T-cell (primary cell): ENCODE results near the gene CMTM6. TPM values are rescaled to one million over a fixed set of nuclear protein-coding genes. Genes with fewer than 3 reads are reported as not detected.

Experiments used
- ATAC-seq, 4 experiments: fragments of 200-7000 bp in 3 of 4; fragments of 150-1000 bp in 1 of 4; cut with Tn5 transposase; replicated peaks in 1 of 4; 1 replicate in 3 of 4; 2 replicates in 1 of 4; pipeline ENCODE4 v1.10.0; 2021; ENCODE audit warnings: moderate library complexity in 3 of 4, mild to moderate bottlenecking in 2 of 4, moderate number of reproducible peaks in 1 of 4
- CTCF ChIA-PET, 2 donors: fragments of 300-600 bp; sonication (Branson Sonifier 250); formaldehyde crosslinking; loops; one replicate each; lab custom pipeline; 2022; ENCODE audit warnings: antibody characterized with exemption in 2 of 2; lab: Charles Lee
- POLR2A ChIA-PET, 2 donors: fragments of 300-600 bp; sonication (Branson Sonifier 250); formaldehyde crosslinking; loops; one replicate each; lab custom pipeline; 2022; ENCODE audit warnings: antibody characterized with exemption in 2 of 2; lab: Charles Lee
- DNase-seq, 35 experiments: peaks; one replicate each; pipeline versions ENCODE4 v3.0.0 to v3.0.0-alpha.2; 2013 to 2023
- H3K27ac ChIP-seq: one replicate; pipeline ENCODE4 v1.5.1; 2013; ENCODE audit warnings: low read length
- H3K27me3 ChIP-seq, 2 experiments: replicated peaks in 1 of 2; 1 replicate in 1 of 2; 2 replicates in 1 of 2; pipeline versions ENCODE4 v1.6.1 to v1.7.0; 2013; ENCODE audit warnings: low read length in 1 of 2, mixed read lengths in 1 of 2; ENCODE audit not compliant: control insufficient read depth in 2 of 2, insufficient read depth in 2 of 2; ENCODE audit errors: extremely low read depth in 1 of 2
- H3K36me3 ChIP-seq, 2 donors: 1 replicate in 1 of 2; 2 replicates in 1 of 2; pipeline versions ENCODE4 v1.6.1 to v1.7.0; 2013; ENCODE audit warnings: low read length in 1 of 2; ENCODE audit not compliant: control insufficient read depth in 2 of 2, insufficient read depth in 1 of 2; ENCODE audit errors: extremely low read depth in 1 of 2
- H3K4me1 ChIP-seq, 2 experiments: 1 replicate in 1 of 2; 2 replicates in 1 of 2; pipeline versions ENCODE4 v1.6.1 to v1.7.0; 2013; ENCODE audit warnings: low read length in 2 of 2, mixed read lengths in 1 of 2; ENCODE audit not compliant: insufficient read depth in 2 of 2, control insufficient read depth in 1 of 2; ENCODE audit errors: extremely low read depth in 1 of 2
- H3K4me3 ChIP-seq, 2 donors: 1 replicate in 1 of 2; 2 replicates in 1 of 2; pipeline versions ENCODE4 v1.5.1 to v1.7.0; 2013; ENCODE audit warnings: mild to moderate bottlenecking in 2 of 2, low read length in 1 of 2, moderate library complexity in 1 of 2; ENCODE audit not compliant: control insufficient read depth in 1 of 2; ENCODE audit errors: extremely low read depth in 1 of 2
- H3K9me3 ChIP-seq: 2 replicates; pipeline ENCODE4 v1.7.0; 2013
- H3K27ac Mint-ChIP-seq, 2 donors: one replicate each; pipeline ENCODE4 v1.8.0; 2020 to 2021; ENCODE audit warnings: mild to moderate bottlenecking in 2 of 2, mixed read lengths in 2 of 2
- H3K27me3 Mint-ChIP-seq, 2 donors: one replicate each; pipeline ENCODE4 v1.8.0; 2021 to 2022; ENCODE audit warnings: mixed read lengths in 2 of 2
- H3K36me3 Mint-ChIP-seq: one replicate; pipeline ENCODE4 v1.8.0; 2021; ENCODE audit warnings: mixed read lengths
- H3K4me1 Mint-ChIP-seq, 3 donors: one replicate each; pipeline ENCODE4 v1.8.0; 2020 to 2022; ENCODE audit warnings: mixed read lengths in 3 of 3, mild to moderate bottlenecking in 1 of 3
- H3K4me3 Mint-ChIP-seq, 3 donors: one replicate each; pipeline ENCODE4 v1.8.0; 2020 to 2022; ENCODE audit warnings: mild to moderate bottlenecking in 3 of 3, mixed read lengths in 3 of 3, moderate library complexity in 3 of 3
- H3K9me3 Mint-ChIP-seq, 3 donors: one replicate each; pipeline ENCODE4 v1.8.0; 2020 to 2022; ENCODE audit warnings: mixed read lengths in 3 of 3
- WGBS: methylation state at CpG from one replicate; pipeline ENCODE4 v1.1.5; 2013; ENCODE audit warnings: missing lambda C conversion rate; ENCODE audit not compliant: insufficient coverage; 5-methylcytosine and 5-hydroxymethylcytosine counted together
- total RNA-seq, 35 experiments: library from RNA in 6 of 35; stranded (reverse) in 6 of 35; fragments of 120-200 nt in 1 of 35; gene quantifications; one replicate each; pipeline versions ENCODE4 v1.2.1 to v1.2.4 and lab custom pipeline; 2013 to 2026

CMTM6 gene
- total RNA-seq, 5 donors from 2014 or later (not counting 1 experiment from before 2014, with no cell fraction given) = 34.8 to 47.6 (median 40.4) TPM

DNA sequence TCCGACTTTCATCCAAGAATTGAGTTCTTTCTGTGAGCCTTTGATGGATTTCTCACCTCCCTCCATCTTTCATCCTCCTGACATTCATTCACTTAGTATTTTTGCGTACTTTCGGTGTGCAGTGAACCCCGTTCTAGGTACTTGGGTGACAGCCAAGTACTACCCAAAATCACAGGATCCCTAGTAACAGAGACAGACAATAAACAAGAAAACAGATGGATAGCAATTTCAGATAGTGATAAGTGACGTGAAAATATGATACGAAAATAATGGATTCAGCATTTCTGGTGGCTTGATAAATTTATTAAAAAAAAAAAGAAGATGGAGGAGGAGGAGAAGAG is 264 bp upstream of the CMTM6 start:
- 7% methylated on average over 2 of the region's 6 CpGs for WGBS

GRCh38 chr3:32501783-32502117 is 902 bp downstream of the CMTM6 start:
- H3K27me3 ChIP-seq = no peaks in the 10 kb centered on the region
- Mint-ChIP-seq H3K27ac (peak overlapping the region; percentile 93 to 96), H3K27me3 (no peaks in the 10 kb centered on the region), H3K9me3 (no peaks in the 10 kb centered on the region), H3K4me3 (peak overlapping the region; percentile 96 to 99 (median 99)), H3K36me3 (peaks cover 9% of the 10 kb centered on the region), H3K4me1 (peaks cover 43 to 51% (median 50%) of the 10 kb centered on the region in 3 donors)
- peaks cover 11 to 13% of the 10 kb centered on the region in 2 experiments for H3K4me1 ChIP-seq
- H3K27ac ChIP-seq = peak overlapping the region; percentile 95
- ATAC-seq (peak in 1 of 4 experiments; percentile 2), DNase-seq (no peak)
- peak overlapping the region; percentile 89 to 99 for H3K4me3 ChIP-seq
- no peaks in the 10 kb centered on the region for H3K9me3 ChIP-seq
- ChIA-PET POLR2A (interaction anchor here in 1 of 2 donors (0.7 to 1.5 kb wide), 6 partner anchors 9 to 589 kb away, joined by 3 to 16 read pairs (median 4); partner anchors contain the start of gene CNOT10), CTCF (interaction anchor here in 1 of 2 donors (1.4 kb wide), 1 partner anchor 127 kb away, joined by 5 read pairs; no protein-coding TSS in a partner anchor)
- 0% methylated on average over 1 of the region's 4 CpGs for WGBS
- H3K36me3 ChIP-seq = peaks cover 0 to 3% of the 10 kb centered on the region in 2 donors

More for the DNA sequence above, 264 bp upstream of the CMTM6 start:
- Histone ChIP-seq H3K9me3 (no peaks in the 10 kb centered on the region), H3K27me3 (no peaks in the 10 kb centered on the region), H3K36me3 (peaks cover 0 to 3% of the 10 kb centered on the region in 2 donors), H3K4me1 (peaks cover 11 to 13% of the 10 kb centered on the region in 2 experiments), H3K27ac (peak overlapping the region; percentile 95), H3K4me3 (peak overlapping the region; percentile 89 to 99)
- no peaks in the 10 kb centered on the region for H3K27me3 Mint-ChIP-seq
- H3K27ac Mint-ChIP-seq = peak overlapping the region; percentile 89 to 92
- H3K36me3 Mint-ChIP-seq = peaks cover 7% of the 10 kb centered on the region
- H3K9me3 Mint-ChIP-seq = no peaks in the 10 kb centered on the region
- ATAC-seq (peak in 3 of 4 experiments; percentile 3 to 19 (median 7)), DNase-seq (no peak)
- H3K4me3 Mint-ChIP-seq = peak overlapping the region; percentile 96 to 99 (median 99)
- peaks cover 37 to 46% (median 46%) of the 10 kb centered on the region in 3 donors for H3K4me1 Mint-ChIP-seq
- ChIA-PET CTCF (interaction anchor here in 1 of 2 donors (0.6 kb wide), 4 partner anchors 18 to 105 kb away, joined by 3 to 4 read pairs (median 4); no protein-coding TSS in a partner anchor), POLR2A (interaction anchor here in 1 of 2 donors (0.6 to 1.5 kb wide), 2 partner anchors 11 to 13 kb away, joined by 4 read pairs; no protein-coding TSS in a partner anchor)

- Mint-ChIP-seq H3K4me3 (peak overlapping the region; percentile 96 to 99 (median 99)), H3K27me3 (no peaks in the 10 kb centered on the region), H3K27ac (peak overlapping the region; percentile 93 to 96), H3K36me3 (peaks cover 15% of the 10 kb centered on the region), H3K9me3 (no peaks in the 10 kb centered on the region), H3K4me1 (peaks cover 49 to 57% (median 56%) of the 10 kb centered on the region in 3 donors)
- peaks cover 11 to 13% of the 10 kb centered on the region in 2 experiments for H3K4me1 ChIP-seq
- H3K9me3 ChIP-seq = no peaks in the 10 kb centered on the region
- peak overlapping the region in 1 of 2 donors; percentile 99 for H3K4me3 ChIP-seq
- H3K27me3 ChIP-seq = no peaks in the 10 kb centered on the region
- peaks cover 0 to 4% of the 10 kb centered on the region in 2 donors for H3K36me3 ChIP-seq
- no peak for DNase-seq
- ATAC-seq = no peak
- ChIA-PET POLR2A (interaction anchor here (0.6 to 1.5 kb wide), 11 partner anchors 9 to 591 kb away, joined by 3 to 16 read pairs (median 4); partner anchors contain the start of gene CNOT10 (in 1 of the 2)), CTCF (interaction anchor here (0.6 to 1.4 kb wide), 8 partner anchors 11 to 385 kb away, joined by 3 to 5 read pairs (median 4); partner anchors contain the start of gene CNOT10 (in 1 of the 2))
- peak overlapping the region; percentile 95 for H3K27ac ChIP-seq
- 88% methylated on average over 12 of the region's 25 CpGs for WGBS
Observed at GRCh38 chr3:32500880-32501782, 1.5 kb downstream of the CMTM6 start.

DNA sequence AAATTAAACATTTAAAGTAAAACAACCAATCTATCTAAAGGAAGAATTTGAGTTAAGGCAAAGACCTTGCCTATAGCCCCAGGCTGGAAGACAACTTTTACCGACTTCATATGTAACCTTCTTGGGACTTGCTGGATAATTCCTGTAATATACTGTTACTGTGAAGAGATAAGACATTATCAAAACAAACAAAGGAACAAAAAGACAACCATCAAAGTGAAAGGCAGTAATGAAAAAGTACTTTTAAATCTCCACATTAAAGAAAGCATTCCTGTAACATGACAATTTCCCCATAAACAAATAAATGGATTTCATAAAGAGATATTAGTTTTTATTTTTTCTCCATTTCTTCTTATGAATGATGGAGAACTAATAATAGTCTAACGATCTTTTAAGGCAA is 2.4 kb downstream of the CMTM6 start:
- H3K27me3 Mint-ChIP-seq = no peaks in the 10 kb centered on the region
- no CpG with 5 or more reads among the region's 2 CpGs for WGBS
- no peaks in the 10 kb centered on the region for H3K27me3 ChIP-seq
- no peak overlapping the region for H3K4me3 ChIP-seq
- peaks cover 19% of the 10 kb centered on the region for H3K36me3 Mint-ChIP-seq
- POLR2A ChIA-PET = interaction anchor here in 1 of 2 donors (0.6 kb wide), 1 partner anchor 185 kb away, joined by 3 read pairs; the partner anchor contains the start of gene CNOT10
- no peak overlapping the region for H3K27ac ChIP-seq
- H3K4me1 ChIP-seq = peaks cover 13 to 15% of the 10 kb centered on the region in 2 experiments
- peak overlapping the region; percentile 47 to 99 (median 96) for H3K4me3 Mint-ChIP-seq
- H3K27ac Mint-ChIP-seq = peak overlapping the region in 1 of 2 donors; percentile 96
- peaks cover 56 to 65% (median 63%) of the 10 kb centered on the region in 3 donors for H3K4me1 Mint-ChIP-seq
- H3K9me3 ChIP-seq = no peaks in the 10 kb centered on the region
- DNase-seq = no peak
- peaks cover 0 to 6% of the 10 kb centered on the region in 2 donors for H3K36me3 ChIP-seq
- no peaks in the 10 kb centered on the region for H3K9me3 Mint-ChIP-seq
- CTCF ChIA-PET = interaction anchor here (0.6 to 0.9 kb wide), 3 partner anchors 31 to 371 kb away, joined by 3 to 5 read pairs (median 3); no protein-coding TSS in a partner anchor
- no peak for ATAC-seq

- no peaks in the 10 kb centered on the region for H3K9me3 ChIP-seq
- peaks cover 13 to 15% of the 10 kb centered on the region in 2 experiments for H3K4me1 ChIP-seq
- H3K4me3 ChIP-seq = no peak overlapping the region
- no peaks in the 10 kb centered on the region for H3K27me3 ChIP-seq
- POLR2A ChIA-PET = interaction anchor here in 1 of 2 donors (0.5 kb wide), 1 partner anchor 10 kb away, joined by 3 read pairs; no protein-coding TSS in a partner anchor
- peak overlapping the region in 1 of 2 donors; percentile 31 for H3K27ac Mint-ChIP-seq
- no CpG with 5 or more reads among the region's 2 CpGs for WGBS
- peaks cover 19% of the 10 kb centered on the region for H3K36me3 Mint-ChIP-seq
- H3K36me3 ChIP-seq = peaks cover 0 to 6% of the 10 kb centered on the region in 2 donors
- no peak overlapping the region for H3K4me3 Mint-ChIP-seq
- DNase-seq (no peak), ATAC-seq (no peak)
- no peak overlapping the region for H3K27ac ChIP-seq
- CTCF ChIA-PET = interaction anchor here (0.5 to 1.2 kb wide), 4 partner anchors 32 to 184 kb away, joined by 3 to 5 read pairs (median 3); no protein-coding TSS in a partner anchor
- no peaks in the 10 kb centered on the region for H3K27me3 Mint-ChIP-seq
- peaks cover 58 to 69% (median 64%) of the 10 kb centered on the region in 3 donors for H3K4me1 Mint-ChIP-seq
- H3K9me3 Mint-ChIP-seq = no peaks in the 10 kb centered on the region
Observed at GRCh38 chr3:32499585-32499984, 3.1 kb downstream of the CMTM6 start.
